KMS-11 (cell line): ENCODE measurements around the gene METTL23.

Experiments
- H2AFZ ChIP-seq: fragments of 200-600 bp; sonication (generic); 2 replicates; pipeline ENCODE4 v1.6.1; 2016; ENCODE audit warnings: antibody characterized with exemption, mixed run types, low read depth
- H3K27ac ChIP-seq: fragments of 200-600 bp; sonication (generic); 2 replicates; pipeline ENCODE4 v1.6.1; 2016; ENCODE audit warnings: mild to moderate bottlenecking, mixed run types
- H3K27me3 ChIP-seq: fragments of 200-600 bp; sonication (generic); 2 replicates; pipeline ENCODE4 v1.6.1; 2017; ENCODE audit warnings: mild to moderate bottlenecking, low read depth, mixed run types, moderate library complexity; ENCODE audit not compliant: insufficient read depth
- H3K36me3 ChIP-seq: fragments of 200-600 bp; sonication (generic); 2 replicates; pipeline ENCODE4 v1.6.1; 2017; ENCODE audit warnings: mild to moderate bottlenecking, mixed run types; ENCODE audit not compliant: insufficient read depth
- H3K4me1 ChIP-seq: fragments of 200-600 bp; sonication (generic); 2 replicates; pipeline ENCODE4 v1.6.1; 2016; ENCODE audit warnings: mild to moderate bottlenecking, low read depth, mixed run types; ENCODE audit not compliant: poor library complexity, severe bottlenecking
- H3K4me2 ChIP-seq: fragments of 200-600 bp; sonication (generic); 2 replicates; pipeline ENCODE4 v1.7.0; 2016; ENCODE audit warnings: mild to moderate bottlenecking, mixed run types
- H3K4me3 ChIP-seq: fragments of 200-600 bp; sonication (generic); IDR thresholded peaks from 2 replicates; pipeline ENCODE4 v1.6.1; 2017; ENCODE audit warnings: low read depth, low read length, mixed read lengths; ENCODE audit not compliant: insufficient read depth
- H3K79me2 ChIP-seq: fragments of 200-600 bp; sonication (generic); 2 replicates; pipeline ENCODE4 v1.6.1; 2016; ENCODE audit warnings: low read depth, mixed run types; ENCODE audit not compliant: insufficient read depth
- H3K9ac ChIP-seq: fragments of 200-600 bp; sonication (generic); 2 replicates; pipeline ENCODE4 v1.6.1; 2016; ENCODE audit warnings: mild to moderate bottlenecking, mixed run types
- H4K20me1 ChIP-seq: fragments of 200-600 bp; sonication (generic); 2 replicates; pipeline ENCODE4 v1.6.1; 2016; ENCODE audit warnings: mild to moderate bottlenecking, mixed run types; ENCODE audit not compliant: insufficient read depth
- TF ChIP-seq, protein P1 (sequence below): fragments of 200-600 bp; sonication (generic); conservative IDR thresholded peaks from 2 replicates; pipeline ENCODE4 v1.6.1; 2017; ENCODE audit warnings: low read depth, mild to moderate bottlenecking, antibody characterized with exemption, low read length, moderate library complexity, mixed read lengths

Gene METTL23

DNA sequence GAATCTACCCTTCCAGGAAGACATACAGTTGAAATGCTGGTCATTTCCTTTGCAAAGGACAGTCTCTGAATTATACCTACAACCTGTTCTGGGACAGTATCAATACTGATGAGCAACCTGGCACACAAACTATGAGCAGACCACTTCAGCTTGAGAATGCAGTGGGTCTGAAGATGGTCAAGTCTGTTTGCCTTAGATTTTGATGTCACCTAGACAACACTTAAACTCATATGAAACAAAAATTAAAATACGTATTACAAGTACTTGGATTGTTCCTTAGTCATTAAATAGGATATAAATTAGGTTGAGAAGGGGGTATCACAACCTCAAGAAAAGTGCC, 6.9 kb downstream of the METTL23 start:
- H3K4me3 ChIP-seq, result no peak overlapping the region

DNA sequence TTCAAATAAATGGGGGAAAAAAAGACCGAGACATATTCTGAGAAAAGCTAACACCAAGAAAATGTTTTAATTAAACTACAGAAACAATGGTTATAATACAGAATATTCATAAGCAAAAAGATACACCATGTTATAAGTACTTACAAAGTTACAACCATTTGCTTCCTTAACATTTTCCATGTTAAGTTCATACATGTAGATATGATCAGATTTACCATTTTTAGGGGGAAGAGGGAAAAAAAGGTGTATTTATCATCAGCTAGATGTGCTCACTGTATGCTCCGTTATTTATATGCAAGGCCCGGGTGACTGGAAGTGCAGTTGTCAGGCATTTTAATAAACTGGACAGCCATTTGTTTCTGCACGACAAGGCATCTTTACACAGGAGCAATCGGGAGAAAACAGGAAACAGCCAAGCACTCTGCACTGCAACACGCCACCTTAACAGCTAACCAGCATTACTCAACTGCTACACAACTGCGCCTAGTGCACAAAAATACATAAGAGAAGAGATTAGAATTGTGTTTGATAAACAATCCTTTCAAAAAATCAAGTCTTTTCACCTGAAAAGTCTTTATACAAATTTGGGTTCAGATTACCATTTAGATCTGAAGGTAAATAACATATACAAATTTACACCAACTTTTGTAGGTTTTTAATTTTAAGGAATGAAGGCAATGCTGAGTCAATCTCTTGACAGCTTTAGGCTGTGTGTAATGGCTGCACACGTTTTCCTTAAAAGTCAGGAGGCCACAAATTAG, 7.6 kb downstream of the METTL23 start:
- Histone ChIP-seq H3K9ac (peak overlapping the region; percentile 98), H3K4me1 (peaks cover 28% of the 10 kb centered on the region), H3K36me3 (peaks cover 38% of the 10 kb centered on the region), H3K4me2 (peak overlapping the region; percentile 96), H3K27me3 (no peaks in the 10 kb centered on the region), H4K20me1 (peaks cover 29% of the 10 kb centered on the region), H3K4me3 (no peak overlapping the region), H3K79me2 (peaks cover 87% of the 10 kb centered on the region), H2AFZ (no peak overlapping the region), H3K27ac (peak overlapping the region; percentile 95)
- TF ChIP-seq, protein P1, sequence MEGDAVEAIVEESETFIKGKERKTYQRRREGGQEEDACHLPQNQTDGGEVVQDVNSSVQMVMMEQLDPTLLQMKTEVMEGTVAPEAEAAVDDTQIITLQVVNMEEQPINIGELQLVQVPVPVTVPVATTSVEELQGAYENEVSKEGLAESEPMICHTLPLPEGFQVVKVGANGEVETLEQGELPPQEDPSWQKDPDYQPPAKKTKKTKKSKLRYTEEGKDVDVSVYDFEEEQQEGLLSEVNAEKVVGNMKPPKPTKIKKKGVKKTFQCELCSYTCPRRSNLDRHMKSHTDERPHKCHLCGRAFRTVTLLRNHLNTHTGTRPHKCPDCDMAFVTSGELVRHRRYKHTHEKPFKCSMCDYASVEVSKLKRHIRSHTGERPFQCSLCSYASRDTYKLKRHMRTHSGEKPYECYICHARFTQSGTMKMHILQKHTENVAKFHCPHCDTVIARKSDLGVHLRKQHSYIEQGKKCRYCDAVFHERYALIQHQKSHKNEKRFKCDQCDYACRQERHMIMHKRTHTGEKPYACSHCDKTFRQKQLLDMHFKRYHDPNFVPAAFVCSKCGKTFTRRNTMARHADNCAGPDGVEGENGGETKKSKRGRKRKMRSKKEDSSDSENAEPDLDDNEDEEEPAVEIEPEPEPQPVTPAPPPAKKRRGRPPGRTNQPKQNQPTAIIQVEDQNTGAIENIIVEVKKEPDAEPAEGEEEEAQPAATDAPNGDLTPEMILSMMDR, result no peak

More for the DNA sequence above, 6.9 kb downstream of the METTL23 start:
- Histone ChIP-seq H3K27ac (peak overlapping the region; percentile 95), H3K36me3 (peaks cover 38% of the 10 kb centered on the region), H3K4me2 (peak overlapping the region; percentile 96), H3K9ac (peak overlapping the region; percentile 98), H3K79me2 (peaks cover 86% of the 10 kb centered on the region), H3K27me3 (no peaks in the 10 kb centered on the region), H4K20me1 (peaks cover 29% of the 10 kb centered on the region), H3K4me1 (peaks cover 25% of the 10 kb centered on the region), H2AFZ (no peak overlapping the region)
- TF ChIP-seq, protein P1, result no peak

DNA sequence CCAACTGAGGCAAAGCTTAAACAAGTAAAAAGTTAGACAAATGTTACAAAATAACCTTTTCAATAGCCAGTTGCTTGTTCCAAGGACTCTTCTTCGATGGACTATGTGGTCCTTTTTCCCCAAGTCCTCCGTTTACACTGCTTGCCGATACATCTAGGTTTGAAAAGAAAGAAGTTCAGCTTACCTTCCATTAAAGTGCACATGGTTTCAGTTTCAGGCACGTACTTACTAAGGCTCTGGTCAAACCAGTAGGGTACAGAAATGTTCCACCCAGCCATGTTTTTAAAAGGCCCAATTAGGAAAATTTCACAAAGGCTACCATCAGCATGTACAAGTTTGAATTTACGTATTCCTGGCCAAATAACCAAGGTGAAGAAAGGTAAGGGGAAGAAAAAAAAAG, 8.4 kb downstream of the METTL23 start:
- peaks cover 87% of the 10 kb centered on the region for H3K79me2 ChIP-seq
- H3K27ac ChIP-seq, result peak overlapping the region; percentile 95
- no peak overlapping the region for H2AFZ ChIP-seq
- H4K20me1 ChIP-seq, result peaks cover 29% of the 10 kb centered on the region
- peak overlapping the region; percentile 98 for H3K9ac ChIP-seq
- no peak overlapping the region for H3K4me3 ChIP-seq
- H3K36me3 ChIP-seq, result peaks cover 38% of the 10 kb centered on the region
- H3K27me3 ChIP-seq, result no peaks in the 10 kb centered on the region
- peak overlapping the region; percentile 96 for H3K4me2 ChIP-seq
- H3K4me1 ChIP-seq, result peaks cover 31% of the 10 kb centered on the region
- TF ChIP-seq, protein P1, result no peak

DNA sequence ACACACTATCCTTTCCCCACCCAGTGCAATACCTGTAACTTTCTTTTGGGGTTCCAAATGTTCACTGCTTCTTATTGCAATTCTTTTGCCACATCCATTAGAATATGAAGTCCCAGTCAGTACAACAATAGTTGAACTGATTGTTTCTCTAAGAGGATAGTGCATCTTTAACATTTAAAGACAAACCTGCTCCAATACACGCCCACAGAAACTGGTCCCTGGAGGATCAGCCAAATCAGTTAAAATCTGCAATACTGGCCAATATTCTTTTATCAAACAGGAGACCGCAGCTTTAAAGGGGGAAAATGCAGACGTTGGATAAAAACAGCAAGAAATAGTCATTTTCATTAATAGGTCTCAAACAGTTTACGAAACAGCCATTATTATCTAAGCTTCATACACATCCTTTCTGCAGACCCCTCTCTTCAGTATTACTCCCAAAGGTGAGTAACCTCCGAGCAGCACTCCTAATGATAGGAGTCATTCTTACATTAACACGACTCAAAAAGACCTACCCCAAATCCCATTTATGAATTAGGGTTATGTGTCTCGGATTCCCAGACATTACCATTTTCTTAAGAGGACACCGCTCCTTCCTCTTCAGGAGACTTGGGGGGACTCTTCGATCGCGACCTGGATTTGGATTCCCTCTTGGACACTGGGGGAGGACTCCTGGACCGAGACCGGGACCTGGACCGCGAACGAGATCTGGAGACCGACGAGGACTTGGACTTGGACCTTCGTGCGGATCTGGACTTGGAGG, 9.1 kb downstream of the METTL23 start:
- peaks cover 81% of the 10 kb centered on the region for H3K79me2 ChIP-seq
- peaks cover 38% of the 10 kb centered on the region for H3K36me3 ChIP-seq
- H2AFZ ChIP-seq, result no peak overlapping the region
- peaks cover 29% of the 10 kb centered on the region for H4K20me1 ChIP-seq
- H3K27ac ChIP-seq, result peak overlapping the region; percentile 95
- H3K27me3 ChIP-seq, result no peaks in the 10 kb centered on the region
- peaks cover 38% of the 10 kb centered on the region for H3K4me1 ChIP-seq
- H3K9ac ChIP-seq, result peak overlapping the region; percentile 98
- TF ChIP-seq, protein P1, result no peak
- H3K4me2 ChIP-seq, result peak overlapping the region; percentile 96
- H3K4me3 ChIP-seq, result peak overlapping the region; percentile 52
